Neural progenitor cell (in vitro differentiated cells): ENCODE results near the gene MT1M.

Source experiments
- CTCF ChIP-seq: fragments of 200-600 bp; sonication (generic); IDR thresholded peaks from 2 replicates; pipeline ENCODE4 v1.5.1; 2017; ENCODE audit warnings: antibody characterized with exemption, mild to moderate bottlenecking
- EZH2 ChIP-seq: fragments of 200-600 bp; sonication (generic); IDR thresholded peaks from 2 replicates; pipeline ENCODE4 v1.6.1; 2017; ENCODE audit warnings: antibody characterized with exemption, mild to moderate bottlenecking, moderate library complexity
- EZH2phosphoT487 ChIP-seq: fragments of 200-600 bp; sonication (generic); IDR thresholded peaks from 2 replicates; pipeline ENCODE4 v1.6.1; 2017; ENCODE audit warnings: antibody characterized with exemption

DNA sequence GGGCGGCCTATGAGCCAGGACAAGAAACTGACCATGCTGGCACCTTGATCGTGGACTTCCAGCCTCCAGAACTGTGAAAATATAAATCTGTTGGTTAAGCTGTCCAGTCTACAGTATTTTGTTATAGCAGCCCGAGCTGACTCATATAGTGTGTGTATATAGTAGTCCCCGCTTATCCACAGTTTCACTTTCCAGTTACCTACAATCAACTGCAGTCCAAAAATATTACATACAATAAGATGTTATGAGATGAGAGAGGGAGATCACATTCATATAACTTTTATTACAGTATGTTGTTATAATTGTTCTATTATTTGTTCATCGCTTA is 38.2 kb upstream of the MT1M start:
- TF ChIP-seq CTCF (no peak), EZH2 (no peak), EZH2phosphoT487 (no peak)
